HG02588 (cell line): ENCODE measurements around the gene GALNT11.

ENCODE experiments used
- ATAC-seq: cut with Tn5 transposase; IDR thresholded peaks from one replicate; pipeline ENCODE4 v1.9.1; 2021; ENCODE audit warnings: mild to moderate bottlenecking, moderate library complexity; ENCODE audit not compliant: unreplicated experiment

GALNT11 gene

GRCh38 chr7:152144557-152145245 lies 119.2 kb downstream of the GALNT11 start:
- ATAC-seq = no peak

GRCh38 chr7:152145853-152146466 lies 120.5 kb downstream of the GALNT11 start:
- no peak for ATAC-seq

- ATAC-seq = no peak
Measured at GRCh38 chr7:152148706-152149105, 123.2 kb downstream of the GALNT11 start.

- ATAC-seq = no peak
Measured at GRCh38 chr7:152149363-152149762, 123.9 kb downstream of the GALNT11 start.

- ATAC-seq = no peak
Measured at GRCh38 chr7:152152267-152152666, 126.8 kb downstream of the GALNT11 start.

- ATAC-seq = peak; percentile 88
Measured at GRCh38 chr7:152158801-152159587, 133.5 kb downstream of the GALNT11 start.

GRCh38 chr7:152161171-152161570 lies 135.7 kb downstream of the GALNT11 start:
- ATAC-seq = no peak

- no peak for ATAC-seq
Measured at GRCh38 chr7:152162287-152162686, 136.8 kb downstream of the GALNT11 start.
